Suppressor macrophage treated with lipopolysaccharide for 4 hours (primary cell): ENCODE measurements around the gene SH3YL1.

Experiments used
- DNase-seq: peaks from one replicate; pipeline ENCODE4 v3.0.0-alpha.2; 2020

The SH3YL1 gene

GRCh38 chr2:213932-214693 is 49.7 kb downstream of the SH3YL1 start:
- DNase-seq = no peak

- DNase-seq = no peak
Observed at GRCh38 chr2:211486-212184, 52.2 kb downstream of the SH3YL1 start.

- DNase-seq = no peak
Observed at GRCh38 chr2:210660-211059, 53.2 kb downstream of the SH3YL1 start.

- DNase-seq = no peak
Observed at GRCh38 chr2:209470-209869, 54.4 kb downstream of the SH3YL1 start.

GRCh38 chr2:208335-208734 is 55.5 kb downstream of the SH3YL1 start:
- no peak for DNase-seq

GRCh38 chr2:203984-204383 is 59.8 kb downstream of the SH3YL1 start:
- DNase-seq = no peak

DNA sequence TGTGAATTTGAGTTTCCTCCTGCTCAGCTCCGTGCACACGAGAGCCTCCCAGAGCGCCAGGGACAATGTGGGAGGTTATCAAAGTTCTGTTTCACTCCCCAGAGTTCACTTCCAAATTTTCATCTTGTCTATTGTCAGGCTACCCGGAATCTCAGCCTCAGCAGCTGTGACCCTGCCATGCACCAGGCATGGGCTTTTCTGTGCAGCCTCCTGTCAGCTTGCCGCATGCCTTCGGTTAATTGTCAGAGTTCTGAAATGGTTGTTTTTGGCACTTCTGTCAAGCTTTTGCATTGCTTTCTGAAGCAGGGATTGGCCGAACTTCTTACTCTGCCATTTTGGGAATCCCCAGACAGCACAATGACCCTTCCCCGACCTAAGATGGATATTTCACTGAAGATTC is 60.4 kb downstream of the SH3YL1 start:
- DNase-seq = no peak

DNA sequence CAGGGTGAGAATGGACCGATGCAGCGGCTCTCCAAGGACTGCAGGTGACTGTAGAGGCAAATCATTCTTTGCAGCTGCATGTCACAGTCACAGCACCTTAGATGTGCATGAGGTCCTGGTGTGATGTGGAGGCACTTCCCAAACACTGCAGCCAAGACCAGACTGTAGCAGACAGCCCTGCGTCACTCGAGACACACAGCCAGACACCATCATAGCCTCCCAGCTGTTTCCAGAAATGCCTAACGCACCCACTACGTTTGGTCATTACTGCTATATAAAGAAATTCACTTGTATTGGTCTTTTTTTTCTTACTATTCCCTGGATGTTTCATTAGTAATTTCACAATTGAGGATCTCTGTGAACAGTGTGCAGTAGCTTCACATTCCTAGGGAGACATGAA is 60.9 kb downstream of the SH3YL1 start:
- DNase-seq = no peak

GRCh38 chr2:201648-202433 is 62.0 kb downstream of the SH3YL1 start:
- DNase-seq = no peak

DNA sequence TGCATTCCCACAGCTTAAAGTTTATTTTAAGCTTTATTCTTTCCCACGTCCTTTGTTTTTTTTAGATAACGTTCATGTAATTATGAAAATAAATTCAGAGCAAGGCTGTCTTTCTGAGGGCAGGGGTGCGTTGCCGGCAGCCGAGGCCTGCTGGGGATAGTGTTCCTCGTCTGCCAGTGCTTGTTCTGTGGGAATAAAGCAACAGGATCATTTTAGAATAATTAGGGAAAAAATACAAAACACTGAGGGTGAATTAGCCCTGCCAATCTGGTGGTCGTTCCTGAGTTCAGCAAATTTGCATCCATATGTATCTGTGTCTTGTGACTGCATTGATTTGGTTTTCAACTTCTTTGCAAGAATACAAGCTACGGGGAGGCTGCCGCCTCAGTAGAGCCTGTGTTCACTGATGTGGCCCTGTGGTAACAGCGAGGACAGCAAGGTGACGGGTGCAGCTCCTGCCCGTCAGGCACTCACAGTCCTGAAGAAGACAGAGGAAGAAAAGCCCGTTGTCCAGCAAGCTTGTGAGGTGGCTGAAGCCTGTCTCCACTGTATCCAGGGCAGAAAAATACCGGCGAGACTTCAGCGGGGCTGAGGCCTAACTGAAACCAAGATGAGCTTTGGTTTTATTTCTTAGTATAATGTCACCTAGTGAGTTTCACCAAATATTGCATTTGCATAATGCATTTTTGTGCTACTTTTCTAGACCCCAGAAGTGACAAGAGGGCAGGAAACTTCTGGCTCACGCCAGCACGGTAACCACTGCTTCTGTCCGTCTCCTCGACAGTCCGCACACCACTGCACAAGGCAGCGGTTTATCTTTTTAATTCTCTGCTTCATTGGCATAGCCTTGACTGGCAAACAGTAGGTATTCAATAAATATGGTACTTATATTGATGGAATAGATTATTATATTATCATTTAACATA is 64.5 kb downstream of the SH3YL1 start:
- no peak for DNase-seq

GRCh38 chr2:196406-196805 is 67.4 kb downstream of the SH3YL1 start:
- no peak for DNase-seq

GRCh38 chr2:195932-196331 is 67.9 kb downstream of the SH3YL1 start:
- DNase-seq = no peak

GRCh38 chr2:193141-193671 is 70.6 kb downstream of the SH3YL1 start:
- no peak for DNase-seq

GRCh38 chr2:191311-192190 is 72.3 kb downstream of the SH3YL1 start:
- no peak for DNase-seq

DNA sequence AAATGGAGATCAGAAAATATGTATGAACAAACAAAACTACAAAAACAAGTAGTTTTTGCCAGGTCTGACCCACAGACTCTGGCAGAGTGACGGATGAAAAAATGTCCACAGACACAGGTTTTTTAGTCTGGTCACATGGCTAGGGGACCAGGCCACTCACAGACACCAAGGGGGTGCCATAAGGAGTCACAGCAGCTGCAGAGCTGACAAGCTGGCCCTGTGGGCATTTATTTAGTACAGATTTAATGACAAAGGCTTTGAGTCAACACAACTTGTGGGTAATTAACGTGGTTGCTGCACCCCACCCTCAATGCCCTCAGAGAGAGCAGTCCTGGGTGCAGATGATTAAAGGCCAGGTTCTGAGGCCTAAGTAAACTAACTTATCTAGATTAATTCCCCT is 76.0 kb downstream of the SH3YL1 start:
- no peak for DNase-seq

GRCh38 chr2:185221-185620 is 78.6 kb downstream of the SH3YL1 start:
- no peak for DNase-seq

GRCh38 chr2:184695-185094 is 79.1 kb downstream of the SH3YL1 start:
- no peak for DNase-seq

GRCh38 chr2:182509-183122 is 81.2 kb downstream of the SH3YL1 start:
- no peak for DNase-seq

- no peak for DNase-seq
Observed at GRCh38 chr2:180311-180710, 83.5 kb downstream of the SH3YL1 start.

- no peak for DNase-seq
Observed at GRCh38 chr2:179886-180285, 83.9 kb downstream of the SH3YL1 start.

- no peak for DNase-seq
Observed at GRCh38 chr2:177733-178132, 86.1 kb downstream of the SH3YL1 start.
